HepG2 (cell line): Measurements from ENCODE around the gene KAZN. TPM values are rescaled to one million over a fixed set of nuclear protein-coding genes. Genes with fewer than 3 reads are reported as not detected.

Experiments used
- ATAC-seq: fragments of 200-7000 bp; cut with Tn5 transposase; 3 replicates; pipeline ENCODE4 v1.9.1; 2020; ENCODE audit warnings: mild to moderate bottlenecking, moderate library complexity
- BruUV-seq: library from RNA; stranded (reverse); fragments of 400-500 nt; replicated peaks from 2 replicates; lab custom pipeline; 2021; lab: Mats Ljungman, UMichigan
- CTCF ChIA-PET: fragments of 300-600 bp; formaldehyde crosslinking; extraction: SDS; loops from one replicate; lab custom pipeline; 2021; ENCODE audit warnings: low total read pairs, inconsistent platforms, low intra/inter-chr PET ratio; lab: Yijun Ruan, JAX
- POLR2A ChIA-PET: fragments of 350-600 bp; sonication (Branson Sonifier 250); formaldehyde crosslinking; loops from one replicate; lab custom pipeline; 2020; ENCODE audit warnings: antibody characterized with exemption, inconsistent platforms; lab: Yijun Ruan, JAX
- DNase-seq: peaks from one replicate; pipeline ENCODE4 v3.0.0-alpha.2; 2015; ENCODE audit warnings: low spot score
- FAIRE-seq: peaks from 3 replicates; lab custom pipeline; 2011; peaks lifted over from hg19 to GRCh38; lab: Jason Lieb, UNC
- H2AFZ ChIP-seq: one replicate; pipeline ENCODE4 v1.6.1; 2011; ENCODE audit warnings: low read length, inconsistent platforms
- H3K27ac ChIP-seq: fragments of 300-600 bp; 3 replicates; pipeline ENCODE4 v1.8.0; 2011; ENCODE audit warnings: mixed run types, mild to moderate bottlenecking, mixed read lengths, low read length, inconsistent platforms; ENCODE audit not compliant: insufficient read depth; ENCODE audit errors: extremely low read length
- H3K27me3 ChIP-seq, 2 experiments: fragments of 200-600 bp in 1 of 2; 2 replicates in 1 of 2; 3 replicates in 1 of 2; pipeline versions ENCODE4 v1.6.0 to v1.8.0; 2011; ENCODE audit warnings: low read length in 2 of 2, mild to moderate bottlenecking in 2 of 2, moderate library complexity in 2 of 2, inconsistent platforms in 1 of 2; ENCODE audit not compliant: insufficient read depth in 2 of 2, control insufficient read depth in 1 of 2
- H3K36me3 ChIP-seq, 2 experiments: fragments of 200-600 bp in 1 of 2; replicated peaks in 1 of 2; 2 replicates in 1 of 2; 3 replicates in 1 of 2; pipeline versions ENCODE4 v1.5.1 to v1.8.0; 2011; ENCODE audit warnings: low read length in 2 of 2, inconsistent platforms in 1 of 2; ENCODE audit not compliant: insufficient read depth in 2 of 2, control insufficient read depth in 1 of 2
- H3K4me1 ChIP-seq: 2 replicates; pipeline ENCODE4 v1.5.1; 2012; ENCODE audit warnings: low read length, inconsistent platforms; ENCODE audit not compliant: insufficient read depth
- H3K4me2 ChIP-seq: 2 replicates; pipeline ENCODE4 v1.6.0; 2011; ENCODE audit warnings: low read depth, low read length, inconsistent platforms
- H3K4me3 ChIP-seq, 3 experiments: fragments of 200-600 bp in 1 of 3; sonication (generic), shearing (Covaris generic) in 1 of 3; replicated peaks in 1 of 3; 2 replicates each; pipeline ENCODE4 v1.5.1; 2011 to 2016; ENCODE audit warnings: low read length in 3 of 3, inconsistent platforms in 2 of 3, low read depth in 2 of 3, mild to moderate bottlenecking in 2 of 3, control low read depth in 1 of 3, mixed read lengths in 1 of 3; ENCODE audit not compliant: insufficient read depth in 1 of 3
- H3K79me2 ChIP-seq: one replicate; pipeline ENCODE4 v1.6.1; 2011; ENCODE audit warnings: low read length, inconsistent platforms; ENCODE audit not compliant: insufficient read depth
- H3K9ac ChIP-seq: 2 replicates; pipeline ENCODE4 v1.6.0; 2011; ENCODE audit warnings: mild to moderate bottlenecking, low read depth, low read length, inconsistent platforms; ENCODE audit not compliant: insufficient read depth
- H3K9me3 ChIP-seq: 2 replicates; pipeline ENCODE4 v1.5.1; 2012; ENCODE audit warnings: mild to moderate bottlenecking, low read length
- H4K20me1 ChIP-seq: 2 replicates; pipeline ENCODE4 v1.6.0; 2011; ENCODE audit warnings: inconsistent platforms, mild to moderate bottlenecking, low read length, moderate library complexity; ENCODE audit not compliant: insufficient read depth
- CENPT ChIP-seq: sonication (generic); formaldehyde crosslinking; IDR thresholded peaks from 2 replicates; pipeline ENCODE4 v1.8.0; 2022; ENCODE audit warnings: low read depth, mild to moderate bottlenecking, moderate library complexity, missing genetic modification reagents
- E2F2 ChIP-seq: sonication (generic); formaldehyde crosslinking; IDR thresholded peaks from 2 replicates; pipeline ENCODE4 v1.4.0; 2020; ENCODE audit warnings: missing genetic modification reagents, borderline replicate concordance
- ISX ChIP-seq: sonication (generic); formaldehyde crosslinking; conservative IDR thresholded peaks from 2 replicates; pipeline ENCODE4 v1.5.0; 2020; ENCODE audit warnings: missing genetic modification reagents
- RBAK ChIP-seq: sonication (generic); formaldehyde crosslinking; IDR thresholded peaks from 2 replicates; pipeline ENCODE4 v1.5.1; 2020; ENCODE audit warnings: mild to moderate bottlenecking, missing genetic modification reagents
- RNF219 ChIP-seq: sonication (generic); formaldehyde crosslinking; IDR thresholded peaks from 2 replicates; pipeline ENCODE4 v1.5.0; 2020; ENCODE audit warnings: mild to moderate bottlenecking, missing genetic modification reagents
- SATB2 ChIP-seq: sonication (generic); formaldehyde crosslinking; IDR thresholded peaks from 2 replicates; pipeline ENCODE4 v1.5.0; 2020; ENCODE audit warnings: missing genetic modification reagents
- SMYD3 ChIP-seq: sonication (generic); formaldehyde crosslinking; IDR thresholded peaks from 2 replicates; pipeline ENCODE4 v1.8.1; 2023; ENCODE audit warnings: mild to moderate bottlenecking, missing genetic modification reagents
- SP1 ChIP-seq, 2 experiments: fragments of 450-650 bp in 1 of 2; sonication (generic) in 1 of 2; formaldehyde crosslinking in 1 of 2; IDR thresholded peaks; 2 replicates each; pipeline versions ENCODE4 v1.4.0 to v1.6.1; 2016 to 2020; ENCODE audit warnings: missing genetic modification reagents in 1 of 2
- ZNF3 ChIP-seq: IDR thresholded peaks from 2 replicates; pipeline ENCODE4 v1.7.0; 2017; ENCODE audit warnings: inconsistent platforms
- ZNF883 ChIP-seq: sonication (generic); formaldehyde crosslinking; IDR thresholded peaks from 2 replicates; pipeline ENCODE4 v1.5.1; 2020; ENCODE audit warnings: mild to moderate bottlenecking, missing genetic modification reagents; ENCODE audit errors: not compliant biosample characterization
- WGBS: methylation state at CpG from one replicate; pipeline ENCODE4 v1.1.6; 2017; ENCODE audit warnings: low lambda C conversion rate; 5-methylcytosine and 5-hydroxymethylcytosine counted together
- in situ Hi-C: cut with HindIII; loops from 2 replicates; pipeline ENCODE4 v1.10.0; 2017; ENCODE audit warnings: low pct_unique_long_range_greater_than_20kb; ENCODE audit not compliant: extremely low pct_ligation_motif_present
- intact Hi-C: fragments of 100-400 bp; cut with micrococcal nuclease; formaldehyde crosslinking; loops from one replicate; pipeline ENCODE4 v1.10.0; 2022; ENCODE audit not compliant: unreplicated experiment
- polyA plus RNA-seq, 8 experiments: library from polyadenylated mRNA; depleted of rRNA in 3 of 8; stranded (reverse) in 7 of 8; unstranded in 1 of 8; fragments of >200 nt; fragmentation: Illumina TruSeq in 4 of 8; extraction: Trizol in 4 of 8; gene quantifications; 2 replicates each; pipeline versions ENCODE4 v1.2.1 to v1.2.3, GENCODE V29; 2011 to 2016; ENCODE audit warnings: low read depth in 4 of 8, missing spikeins in 1 of 8, mixed read lengths in 1 of 8; ENCODE audit not compliant: insufficient read depth in 1 of 8
- total RNA-seq, 5 experiments: library from RNA; depleted of rRNA; stranded (reverse); fragments of >200 nt; fragmentation: Illumina TruSeq; extraction: Trizol; gene quantifications; 2 replicates each; pipeline ENCODE4 v1.2.3, GENCODE V29; 2016; ENCODE audit warnings: low read depth in 1 of 5
- TF ChIP-seq, protein P1 (sequence below), 2 experiments: sonication (generic) in 1 of 2; formaldehyde crosslinking in 1 of 2; IDR thresholded peaks; 2 replicates each; pipeline versions ENCODE4 v1.5.1 to v1.6.1; 2011 to 2020; ENCODE audit warnings: borderline replicate concordance in 1 of 2, low read depth in 1 of 2, low read length in 1 of 2, mild to moderate bottlenecking in 1 of 2, missing genetic modification reagents in 1 of 2, moderate library complexity in 1 of 2
- TF ChIP-seq, protein P2 (sequence below): sonication (generic); formaldehyde crosslinking; IDR thresholded peaks from 2 replicates; pipeline ENCODE4 v1.4.0; 2020; ENCODE audit warnings: missing genetic modification reagents, borderline replicate concordance

Gene KAZN
- total and polyA plus RNA-seq, 2 of the 13 experiments (the other 11 are each of a cell fraction or from before 2014, with no cell fraction given) = 10.4 to 13.5 TPM

- TF ChIP-seq, protein P1, sequence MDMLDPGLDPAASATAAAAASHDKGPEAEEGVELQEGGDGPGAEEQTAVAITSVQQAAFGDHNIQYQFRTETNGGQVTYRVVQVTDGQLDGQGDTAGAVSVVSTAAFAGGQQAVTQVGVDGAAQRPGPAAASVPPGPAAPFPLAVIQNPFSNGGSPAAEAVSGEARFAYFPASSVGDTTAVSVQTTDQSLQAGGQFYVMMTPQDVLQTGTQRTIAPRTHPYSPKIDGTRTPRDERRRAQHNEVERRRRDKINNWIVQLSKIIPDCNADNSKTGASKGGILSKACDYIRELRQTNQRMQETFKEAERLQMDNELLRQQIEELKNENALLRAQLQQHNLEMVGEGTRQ (IDR thresholded peaks at IDR 0.05; ENCODE audit: low read depth, low read length) = no peak
- TF ChIP-seq, protein P1 (CRISPR knock-in tag; IDR thresholded peaks at IDR 0.05; ENCODE audit: borderline replicate concordance) = no peak
- TF ChIP-seq E2F2 (CRISPR knock-in tag) (no peak), SMYD3 (CRISPR knock-in tag) (no peak), SP1 (IDR thresholded peaks at IDR 0.05) (no peak), SP1 (CRISPR knock-in tag; IDR thresholded peaks at IDR 0.05) (no peak), ZNF3 (CRISPR knock-in tag) (no peak)
- TF ChIP-seq, all 625 proteins: peak for 0
These were observed 288.6 kb downstream of the KAZN start (continued) for GRCh38 chr1:14887044-14887566.

DNA sequence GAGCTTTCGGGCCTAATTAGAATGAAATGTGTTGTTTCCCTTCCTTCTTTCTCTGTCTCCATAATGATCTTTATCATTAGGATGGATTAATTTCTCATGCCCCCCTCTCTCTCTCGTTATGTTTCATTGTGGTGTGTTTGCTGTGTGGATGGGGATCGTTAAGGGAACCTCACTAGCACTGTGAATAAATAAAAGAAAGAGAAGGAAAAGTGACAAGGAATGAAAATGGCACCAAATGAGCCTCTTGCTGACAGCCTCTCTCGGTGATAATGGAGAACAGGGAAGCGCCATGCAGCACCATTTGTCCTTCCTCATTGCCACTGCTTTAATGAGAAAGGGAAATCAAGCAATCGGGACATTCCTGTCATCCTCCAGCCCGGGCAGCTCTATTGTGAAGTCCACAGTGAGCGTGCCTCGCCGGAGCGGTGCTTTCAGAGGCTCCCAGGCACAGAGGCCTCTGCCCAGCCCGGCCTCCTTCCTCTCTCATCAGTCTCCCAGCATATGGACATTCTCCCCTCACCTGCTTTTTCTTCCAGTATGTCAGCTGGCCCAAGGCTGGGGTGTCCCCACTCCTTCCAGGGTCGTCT is 289.4 kb downstream of the KAZN start:
- Histone ChIP-seq H2AFZ (no peak overlapping the region), H3K9ac (no peak overlapping the region), H3K79me2 (no peaks in the 10 kb centered on the region), H3K9me3 (no peaks in the 10 kb centered on the region), H3K4me3 (no peak overlapping the region), H4K20me1 (no peaks in the 10 kb centered on the region), H3K27me3 (peaks cover 4 to 51% of the 10 kb centered on the region in 2 experiments; a peak in 4 of 5 replicates), H3K27ac (no peak overlapping the region), H3K36me3 (no peaks in the 10 kb centered on the region), H3K4me1 (no peaks in the 10 kb centered on the region), H3K4me2 (no peak overlapping the region)
- CTCF ChIA-PET = no interaction called here
- ATAC-seq = no peak
- BruUV-seq = no TSS peak
- intact Hi-C loops (no loop called here), in situ Hi-C loops (no loop called here)
- no peak for FAIRE-seq
- POLR2A ChIA-PET = no interaction called here
- DNase-seq = no peak
- 32% methylated on average over 11 of the region's 13 CpGs for WGBS
- TF ChIP-seq SATB2 (CRISPR knock-in tag) (no peak), CENPT (CRISPR knock-in tag) (no peak), ZNF883 (CRISPR knock-in tag) (no peak), RNF219 (CRISPR knock-in tag) (no peak), RBAK (CRISPR knock-in tag) (no peak), ISX (CRISPR knock-in tag) (no peak)
- TF ChIP-seq, protein P2, sequence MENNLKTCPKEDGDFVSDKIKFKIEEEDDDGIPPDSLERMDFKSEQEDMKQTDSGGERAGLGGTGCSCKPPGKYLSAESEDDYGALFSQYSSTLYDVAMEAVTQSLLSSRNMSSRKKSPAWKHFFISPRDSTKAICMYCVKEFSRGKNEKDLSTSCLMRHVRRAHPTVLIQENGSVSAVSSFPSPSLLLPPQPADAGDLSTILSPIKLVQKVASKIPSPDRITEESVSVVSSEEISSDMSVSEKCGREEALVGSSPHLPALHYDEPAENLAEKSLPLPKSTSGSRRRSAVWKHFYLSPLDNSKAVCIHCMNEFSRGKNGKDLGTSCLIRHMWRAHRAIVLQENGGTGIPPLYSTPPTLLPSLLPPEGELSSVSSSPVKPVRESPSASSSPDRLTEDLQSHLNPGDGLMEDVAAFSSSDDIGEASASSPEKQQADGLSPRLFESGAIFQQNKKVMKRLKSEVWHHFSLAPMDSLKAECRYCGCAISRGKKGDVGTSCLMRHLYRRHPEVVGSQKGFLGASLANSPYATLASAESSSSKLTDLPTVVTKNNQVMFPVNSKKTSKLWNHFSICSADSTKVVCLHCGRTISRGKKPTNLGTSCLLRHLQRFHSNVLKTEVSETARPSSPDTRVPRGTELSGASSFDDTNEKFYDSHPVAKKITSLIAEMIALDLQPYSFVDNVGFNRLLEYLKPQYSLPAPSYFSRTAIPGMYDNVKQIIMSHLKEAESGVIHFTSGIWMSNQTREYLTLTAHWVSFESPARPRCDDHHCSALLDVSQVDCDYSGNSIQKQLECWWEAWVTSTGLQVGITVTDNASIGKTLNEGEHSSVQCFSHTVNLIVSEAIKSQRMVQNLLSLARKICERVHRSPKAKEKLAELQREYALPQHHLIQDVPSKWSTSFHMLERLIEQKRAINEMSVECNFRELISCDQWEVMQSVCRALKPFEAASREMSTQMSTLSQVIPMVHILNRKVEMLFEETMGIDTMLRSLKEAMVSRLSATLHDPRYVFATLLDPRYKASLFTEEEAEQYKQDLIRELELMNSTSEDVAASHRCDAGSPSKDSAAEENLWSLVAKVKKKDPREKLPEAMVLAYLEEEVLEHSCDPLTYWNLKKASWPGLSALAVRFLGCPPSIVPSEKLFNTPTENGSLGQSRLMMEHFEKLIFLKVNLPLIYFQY = no peak
